Lung microvascular endothelial cell (primary cell): Measurements from ENCODE around the gene AP5Z1. TPM values are rescaled to one million over a fixed set of nuclear protein-coding genes. Genes with fewer than 3 reads are reported as not detected.

Experiments
- DNase-seq, 2 donors: peaks; one replicate each; pipeline versions ENCODE4 v3.0.0 to v3.0.0-alpha.2; 2010; ENCODE audit warnings: low read depth in 2 of 2
- total RNA-seq: library from RNA; depleted of rRNA; stranded (reverse); fragments of >200 nt; gene quantifications from 2 replicates; pipeline ENCODE4 v1.2.1, GENCODE V29; 2014

Gene AP5Z1
- total RNA-seq, 1 donor from 2014 or later: 20.2 TPM

DNA sequence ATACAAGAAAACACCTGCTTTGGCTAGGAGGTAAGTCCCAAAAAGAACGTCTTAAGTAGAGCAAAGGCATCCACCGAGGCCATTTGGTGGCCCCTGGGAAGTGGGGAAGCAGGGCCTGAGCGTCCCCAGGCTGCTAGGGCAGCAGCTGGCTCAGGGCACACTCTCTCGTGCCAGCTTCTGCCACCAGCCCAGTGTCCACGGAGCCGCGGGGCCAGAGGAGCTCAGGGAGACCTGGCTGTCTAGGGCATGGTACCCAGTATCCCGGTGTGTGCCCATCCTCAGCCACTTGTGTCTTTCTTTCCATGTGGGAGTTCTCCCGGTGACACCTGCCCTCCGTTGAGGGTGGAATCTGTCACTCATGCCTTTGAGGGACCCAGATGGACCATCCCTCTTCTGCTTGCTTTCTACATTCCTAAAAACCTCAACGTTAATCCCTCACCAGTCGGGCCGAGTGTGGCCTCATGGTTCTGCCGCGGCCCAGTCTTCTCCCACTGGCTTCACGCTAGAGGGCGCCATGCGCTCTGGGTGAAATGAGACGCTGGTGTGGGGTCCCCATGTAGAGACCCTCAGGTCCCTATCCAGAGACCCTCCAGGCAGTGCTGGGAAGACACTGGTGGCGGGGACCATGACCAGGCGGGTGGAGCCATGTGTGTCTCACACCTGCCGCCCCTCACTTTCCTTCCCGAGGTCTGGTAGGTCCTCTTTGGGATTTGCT is 9.5 kb upstream of the AP5Z1 start:
- DNase-seq: no peak

DNA sequence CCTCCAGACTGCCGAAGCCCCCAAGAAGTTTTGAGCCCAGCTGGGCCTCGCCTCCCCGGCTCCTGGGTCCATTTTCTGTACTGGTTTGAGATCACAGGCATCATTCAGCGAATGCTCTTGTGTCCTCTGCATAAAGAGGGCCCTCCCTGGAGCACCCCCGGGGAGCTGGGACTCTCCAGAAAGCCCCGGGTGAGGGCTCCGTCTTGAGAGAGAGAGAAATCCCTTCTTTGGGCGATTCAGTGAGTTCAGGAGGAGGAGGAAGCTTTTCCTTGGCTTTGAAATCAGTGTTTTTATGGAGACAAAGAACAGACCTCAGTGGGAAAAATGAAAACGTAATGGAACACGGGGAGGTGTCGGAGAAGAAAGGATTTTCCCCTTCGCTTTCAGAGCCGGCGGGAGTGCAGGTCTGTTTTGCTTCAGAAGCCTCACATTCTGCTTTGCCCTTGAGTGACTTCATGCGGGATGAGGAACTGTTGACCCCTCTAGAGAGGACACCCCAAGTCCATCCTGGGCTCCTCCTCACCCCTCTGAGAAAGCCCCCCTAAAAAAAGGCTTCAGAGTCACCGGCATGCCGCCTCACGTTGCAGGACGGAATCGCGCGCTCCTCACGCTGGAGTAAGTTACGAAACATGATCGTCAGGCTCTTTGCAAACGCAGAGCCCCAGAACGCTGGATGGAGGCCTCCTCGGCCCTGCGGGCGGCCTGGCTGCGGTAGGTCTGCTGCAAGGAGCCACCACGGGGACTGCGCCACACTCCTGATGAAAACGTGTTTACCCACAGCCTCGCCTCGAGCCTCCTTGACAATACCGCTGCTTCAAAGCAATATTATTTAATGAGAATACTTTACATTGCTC is 8.5 kb upstream of the AP5Z1 start:
- DNase-seq: no peak

DNA sequence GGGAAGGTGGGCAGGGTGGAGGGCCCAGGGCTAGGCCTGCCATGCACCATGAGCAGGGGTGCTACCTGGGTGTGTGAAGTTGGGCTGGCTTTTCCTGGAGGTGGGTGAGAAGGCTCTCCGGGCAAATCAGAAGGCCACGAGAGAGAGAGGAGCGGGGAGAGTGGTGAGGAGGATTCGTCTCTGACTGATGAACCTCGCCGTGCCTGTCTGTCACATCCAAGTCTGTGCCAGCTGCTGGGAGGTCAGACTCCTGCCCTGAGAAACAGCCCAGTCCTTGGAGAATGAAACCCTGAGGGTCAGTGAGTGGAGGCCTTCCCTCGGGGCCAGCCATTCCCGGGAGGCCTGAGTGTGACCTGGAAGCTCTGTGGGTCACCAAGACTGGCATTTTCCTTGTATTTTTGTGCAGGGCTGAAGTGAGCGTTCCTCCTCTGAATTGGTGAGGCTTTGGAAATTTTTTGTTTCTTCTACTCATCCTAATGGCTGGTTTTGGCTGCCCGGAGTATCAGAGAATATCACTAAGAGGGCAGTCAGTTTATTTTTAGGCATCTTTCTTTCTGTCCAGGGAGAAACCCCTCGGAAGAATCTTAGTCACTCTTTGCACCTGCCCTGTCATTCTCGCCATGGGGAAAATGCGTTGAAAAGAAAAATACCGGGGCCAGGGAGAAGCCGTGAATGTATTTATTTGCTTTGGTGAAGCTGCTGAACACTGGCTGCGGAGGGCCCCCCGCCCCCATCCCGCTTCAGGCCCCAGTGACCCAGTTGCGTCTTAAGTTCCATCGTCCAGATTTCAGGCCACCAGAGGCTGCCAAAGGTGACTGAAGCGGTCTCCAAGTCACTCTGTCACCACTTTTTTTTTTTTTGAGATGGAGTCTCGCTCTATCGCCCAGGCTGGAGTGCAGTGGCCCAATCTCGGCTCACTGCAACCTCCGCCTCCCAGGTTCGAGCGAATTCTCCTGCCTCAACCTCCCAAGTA is 6.5 kb upstream of the AP5Z1 start:
- DNase-seq: no peak

DNA sequence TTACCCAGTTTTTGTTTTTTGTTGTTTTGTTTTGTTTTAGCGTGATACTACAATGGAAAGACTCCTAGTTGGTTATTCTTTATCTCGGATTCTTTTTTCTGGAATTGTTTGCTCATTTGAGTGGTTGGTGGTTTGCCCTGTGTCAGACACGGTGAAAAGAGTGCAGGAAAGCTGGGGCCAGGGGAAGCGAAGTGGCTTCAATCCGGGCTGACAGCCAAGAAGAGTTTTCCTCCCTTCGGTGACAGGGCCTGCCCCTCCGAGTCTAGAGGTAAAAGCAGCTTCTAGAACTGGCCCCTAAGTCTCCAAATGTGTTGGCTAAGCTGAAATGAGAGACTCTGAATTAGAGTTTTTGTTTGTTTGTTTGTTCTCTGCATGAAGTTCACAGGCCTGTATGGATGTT is 5.7 kb upstream of the AP5Z1 start:
- peak; percentile 64 to 67 for DNase-seq

DNA sequence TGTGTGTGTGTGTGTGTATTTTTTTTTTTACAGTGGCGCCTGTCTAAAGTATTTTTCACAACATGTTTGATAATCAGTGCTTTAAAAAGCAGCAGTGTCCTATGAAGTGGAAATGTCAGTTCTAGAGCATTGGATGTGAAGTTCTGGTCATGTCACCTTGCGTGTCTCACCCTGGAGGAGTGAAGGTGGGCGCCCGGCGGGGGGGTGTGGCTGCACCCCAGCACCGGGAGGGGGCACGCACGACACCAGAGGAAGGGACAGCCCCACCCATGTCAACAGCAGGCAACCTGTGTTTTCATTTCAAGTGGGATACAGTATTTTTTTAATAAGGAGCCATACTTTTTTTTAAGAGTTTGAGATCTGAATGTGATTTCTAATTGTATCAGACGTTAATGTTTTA is 4.5 kb upstream of the AP5Z1 start:
- no peak for DNase-seq

DNA sequence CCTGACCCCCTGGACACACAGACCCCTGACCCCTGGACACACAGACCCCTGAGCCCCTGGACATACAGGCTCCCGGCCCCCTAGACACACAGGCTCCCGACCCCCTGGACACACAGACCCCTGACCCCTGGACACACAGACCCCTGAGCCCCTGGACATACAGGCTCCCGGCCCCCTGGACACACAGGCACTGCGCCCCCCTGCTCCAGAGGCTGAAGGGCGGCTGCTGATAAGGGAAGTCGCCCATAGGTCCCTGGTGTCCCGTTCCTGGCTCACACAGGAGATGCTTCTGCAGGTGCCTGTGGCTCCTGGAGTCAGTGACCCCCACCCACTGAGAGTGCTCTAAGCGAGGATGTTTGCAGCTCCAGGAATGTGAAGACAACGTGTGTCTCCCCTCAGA is 3.7 kb upstream of the AP5Z1 start:
- no peak for DNase-seq

DNA sequence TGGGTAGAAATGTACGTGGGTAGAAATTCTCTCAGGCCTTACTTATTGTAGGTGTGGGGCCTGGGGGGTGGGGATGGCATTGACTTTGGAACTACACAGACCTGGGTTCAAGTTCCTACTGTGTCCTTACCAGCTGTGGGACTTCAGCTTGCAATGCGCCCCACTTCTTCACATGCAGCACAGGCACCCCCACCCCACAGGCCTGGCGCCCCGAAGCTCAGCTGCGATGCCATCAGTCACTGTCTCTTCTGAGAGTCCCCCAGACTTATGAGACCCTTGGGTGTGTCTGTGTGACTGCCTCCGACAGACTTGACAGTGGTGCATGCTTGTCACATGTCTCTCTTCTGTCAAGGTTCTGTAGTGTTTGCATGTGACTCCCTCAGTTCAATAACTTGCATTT is 3.1 kb upstream of the AP5Z1 start:
- no peak for DNase-seq

DNA sequence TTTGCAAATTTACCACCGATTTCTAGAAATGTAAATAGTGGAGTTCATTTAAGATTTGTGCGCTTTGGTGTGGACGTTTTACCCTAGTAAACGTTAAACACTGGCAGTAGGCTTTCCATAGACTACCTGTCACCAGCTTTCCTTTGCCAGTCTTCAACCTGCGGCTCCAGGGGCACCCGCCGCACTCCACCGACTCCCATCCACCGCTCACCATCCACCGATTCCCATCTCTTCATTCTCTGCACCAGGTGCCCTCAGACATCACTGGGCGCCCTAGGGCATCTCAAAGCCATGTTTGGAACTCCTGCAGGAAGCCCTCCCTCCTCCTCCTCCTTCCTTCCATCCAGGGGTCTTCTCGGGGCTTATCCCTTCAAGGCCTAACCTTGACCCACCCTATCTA is 1.4 kb upstream of the AP5Z1 start:
- no peak for DNase-seq

DNA sequence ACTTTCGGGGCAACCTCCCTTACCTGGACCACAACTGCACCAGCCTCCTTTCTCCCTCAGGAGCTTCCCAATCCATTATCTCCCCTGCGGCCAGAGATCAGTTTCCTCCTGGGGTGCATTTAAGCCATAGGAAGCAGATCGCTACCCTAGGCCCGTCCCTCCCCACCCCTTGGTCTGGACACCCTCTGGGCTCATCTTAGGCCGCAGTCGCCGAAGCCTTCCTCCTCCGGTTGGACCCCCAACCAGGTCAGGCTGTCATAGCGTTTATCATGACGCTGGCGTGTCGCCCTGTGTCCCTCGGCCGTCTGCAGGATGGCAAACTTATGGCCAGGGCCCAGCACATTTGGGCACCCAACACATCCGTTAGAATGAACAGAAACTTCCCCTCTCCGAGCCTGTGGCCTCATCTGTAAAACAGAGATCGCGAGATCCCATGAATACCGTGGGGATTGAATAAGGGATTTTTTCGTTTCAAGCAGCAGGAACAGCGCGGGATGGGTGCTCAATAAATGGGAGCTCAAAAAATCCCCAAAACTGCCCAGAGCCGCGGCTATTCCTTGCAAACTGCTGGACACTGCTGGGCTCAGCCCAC is 669 bp upstream of the AP5Z1 start:
- peak; percentile 78 to 84 for DNase-seq

DNA sequence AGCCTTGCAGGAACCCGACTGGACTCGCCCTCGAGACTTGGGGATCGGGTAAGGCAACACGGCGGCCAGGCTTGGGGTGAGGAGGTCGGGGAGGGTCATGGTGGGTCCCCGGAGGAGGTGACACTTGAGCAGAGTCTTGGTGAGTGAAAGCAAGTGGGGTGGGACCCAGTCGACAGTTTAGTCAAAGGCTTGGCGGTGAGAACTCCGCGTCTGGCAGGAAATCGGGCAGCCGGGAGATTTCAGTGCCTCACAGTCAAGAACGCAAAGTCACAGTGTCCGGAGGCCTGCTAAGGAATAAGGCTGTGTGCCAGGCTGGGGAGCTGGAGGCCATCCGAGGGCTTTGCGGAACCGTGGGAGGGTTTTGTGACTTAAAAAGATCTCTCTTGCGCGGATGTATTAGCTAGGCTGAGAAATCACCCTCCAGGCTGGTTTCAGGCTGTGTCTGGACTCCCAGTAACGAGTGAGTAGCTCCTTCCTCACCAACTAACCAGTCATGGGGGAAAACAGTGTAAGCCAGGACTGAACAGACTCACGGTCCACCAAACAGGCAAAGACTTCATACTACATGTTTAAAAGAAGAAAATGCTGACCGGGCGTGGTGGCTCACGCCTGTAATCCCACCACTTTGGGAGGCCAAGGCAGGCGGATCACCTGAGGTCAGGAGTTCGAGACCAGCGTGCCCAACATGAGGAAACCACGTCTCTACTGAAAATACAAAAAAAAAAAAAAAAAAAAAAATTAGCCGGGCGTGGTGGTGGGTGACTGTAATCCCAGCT is 613 bp downstream of the AP5Z1 start:
- DNase-seq: peak; percentile 43 to 79

DNA sequence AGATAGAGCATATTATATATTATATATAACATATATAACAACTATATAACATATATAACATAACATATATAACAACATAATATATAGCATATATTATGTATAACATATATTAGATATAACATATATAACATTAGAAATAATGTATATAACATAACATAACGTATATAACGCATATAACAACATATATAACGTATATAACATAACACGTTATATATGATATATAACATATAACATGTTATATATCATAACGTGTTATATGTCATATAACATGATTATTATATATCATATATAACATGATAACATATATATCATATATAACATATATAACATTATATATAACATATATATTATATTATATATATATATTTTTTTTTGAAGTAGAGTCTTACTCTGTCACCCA is 3.7 kb downstream of the AP5Z1 start:
- DNase-seq: no peak

DNA sequence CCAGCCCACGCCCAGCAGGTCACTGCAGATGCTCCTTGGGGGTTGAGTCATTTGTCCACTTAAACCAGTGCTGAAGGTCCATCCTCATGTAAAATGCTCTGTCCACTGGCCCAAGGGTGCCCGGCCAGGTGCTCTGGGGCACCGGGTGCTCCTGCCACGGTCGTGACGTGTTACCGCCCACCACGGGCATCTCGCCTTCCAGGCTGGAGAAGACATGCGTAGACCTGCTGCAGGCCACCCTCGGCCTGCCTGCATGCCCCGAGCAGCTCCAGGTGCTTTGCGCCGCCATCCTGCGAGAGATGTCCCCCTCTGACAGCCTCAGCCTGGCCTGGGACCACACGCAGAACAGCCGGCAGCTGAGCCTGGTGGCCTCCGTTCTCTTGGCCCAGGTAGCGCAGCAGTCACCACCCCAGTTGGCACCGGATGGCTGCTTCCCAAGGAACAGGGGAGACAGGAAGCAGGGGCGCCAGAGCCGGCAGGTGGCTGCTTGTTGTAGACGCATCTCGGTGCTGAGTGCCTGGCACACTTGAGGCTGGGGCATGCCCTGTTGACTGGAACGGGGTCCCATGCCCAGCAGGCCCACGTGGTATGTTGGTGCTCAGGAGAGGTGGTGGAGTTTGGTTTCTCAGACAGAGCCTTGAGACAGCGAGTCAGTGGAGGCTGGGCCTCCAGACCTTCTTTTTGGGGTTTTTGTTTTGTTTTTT is 6.1 kb downstream of the AP5Z1 start:
- DNase-seq: no peak

DNA sequence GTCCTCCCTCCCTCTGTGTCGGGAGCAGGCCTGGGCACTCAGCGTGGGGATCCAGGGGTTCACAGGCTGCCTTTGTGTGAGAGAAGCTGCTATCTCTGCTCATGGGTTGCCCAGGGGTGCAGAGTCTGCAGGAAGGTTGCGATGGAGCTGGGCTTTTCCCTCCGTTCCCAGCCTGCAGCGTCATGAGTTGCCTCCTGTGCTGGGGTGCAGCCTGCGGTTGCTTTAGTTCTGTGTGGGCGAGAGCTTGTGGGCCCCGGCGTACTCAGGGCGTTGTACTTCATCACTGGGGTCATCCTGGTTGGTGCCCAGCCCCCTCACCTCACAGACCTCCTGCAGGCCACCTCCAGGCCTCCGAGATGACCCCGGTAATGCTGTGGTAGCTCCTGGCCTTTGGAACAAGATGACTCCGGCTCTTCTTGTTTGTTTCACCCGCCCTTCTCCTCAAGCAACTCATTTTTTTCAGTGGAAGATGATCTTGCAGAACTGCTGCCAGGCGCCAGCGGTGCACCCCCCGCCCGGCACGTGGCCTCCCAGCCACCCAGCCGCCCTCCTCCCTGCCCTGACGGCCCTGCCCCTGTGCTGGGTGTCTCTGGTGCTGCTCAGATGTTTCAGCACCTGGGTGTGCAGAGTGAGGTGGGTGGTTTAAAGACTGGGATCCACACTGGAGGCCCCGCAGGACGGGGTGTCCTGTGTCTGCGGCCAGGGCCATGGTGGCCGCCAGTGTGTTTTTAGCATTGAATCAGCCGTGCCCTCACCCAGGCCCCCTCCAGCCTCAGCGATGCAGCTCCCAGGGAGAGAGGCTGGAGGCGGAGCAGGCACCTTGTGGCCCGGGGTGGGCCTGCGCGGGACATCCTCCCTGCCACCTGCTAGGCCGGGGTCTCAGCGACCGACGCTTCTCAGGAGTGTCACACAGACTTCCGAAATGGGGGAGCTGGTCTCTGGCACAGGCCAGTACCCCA is 7.2 kb downstream of the AP5Z1 start:
- no peak for DNase-seq

DNA sequence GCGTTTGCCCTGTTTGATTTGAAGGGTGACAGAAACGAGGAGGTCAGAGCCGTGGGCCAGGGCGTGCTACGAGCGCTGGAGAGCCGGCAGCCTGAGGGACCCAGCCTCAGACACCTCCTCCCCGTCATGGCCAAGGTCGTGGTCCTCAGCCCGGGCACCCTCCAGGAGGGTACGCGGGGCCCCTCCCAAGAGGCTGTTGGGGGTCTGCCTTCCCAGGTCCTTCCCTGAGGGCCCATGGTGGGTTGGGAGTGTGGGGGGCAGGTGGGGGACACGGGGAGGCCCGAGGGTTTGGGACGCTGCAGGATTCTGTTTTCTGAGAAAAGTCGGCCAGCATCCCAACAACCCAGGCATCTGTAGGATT is 7.8 kb downstream of the AP5Z1 start:
- no peak for DNase-seq

DNA sequence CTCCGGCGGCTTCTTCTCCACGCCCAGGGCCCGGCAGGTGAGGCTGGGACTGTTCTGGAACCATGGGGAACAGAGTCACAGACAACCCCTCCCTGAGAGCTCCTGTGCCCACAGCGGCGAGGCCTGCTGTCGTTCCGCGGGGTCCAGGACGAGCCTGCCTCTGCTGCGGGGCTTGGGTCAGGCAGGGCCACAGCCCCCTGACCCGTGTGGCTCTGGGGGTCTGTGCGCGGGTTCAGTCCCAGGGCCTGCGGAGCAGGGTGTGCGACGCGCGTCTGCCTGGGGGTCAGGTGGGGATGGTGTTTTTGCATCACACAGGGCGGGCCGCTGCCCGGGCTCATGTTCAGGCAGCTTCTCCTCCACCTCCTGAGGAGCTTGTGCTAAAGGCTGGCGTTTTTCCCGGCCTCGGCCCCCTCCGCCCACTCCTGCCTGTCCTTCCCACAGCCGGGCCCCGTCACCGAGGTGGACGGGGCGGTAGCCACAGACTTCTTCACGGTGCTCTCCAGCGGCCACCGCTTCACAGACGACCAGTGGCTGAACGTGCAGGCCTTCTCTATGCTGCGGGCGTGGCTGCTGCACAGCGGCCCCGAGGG is 8.4 kb downstream of the AP5Z1 start:
- no peak for DNase-seq

DNA sequence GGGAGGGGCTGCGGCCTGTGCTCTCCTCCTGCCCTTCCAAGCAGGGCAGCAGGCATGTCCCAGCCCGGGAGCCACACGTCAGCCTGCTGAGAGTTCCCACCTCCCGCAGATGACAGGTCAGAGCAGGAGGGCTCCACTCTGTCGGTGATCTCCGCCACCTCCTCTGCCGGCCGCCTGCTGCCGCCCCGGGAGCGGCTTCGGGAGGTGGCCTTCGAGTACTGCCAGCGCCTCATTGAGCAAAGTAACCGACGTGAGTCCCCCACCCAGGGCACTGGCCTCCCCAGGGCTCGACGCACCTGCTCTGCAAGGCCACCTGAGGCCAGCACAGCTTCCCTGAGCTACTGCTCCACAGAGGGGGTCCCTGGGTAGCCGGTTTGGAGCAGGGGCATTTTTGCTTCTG is 9.4 kb downstream of the AP5Z1 start:
- DNase-seq: no peak

DNA sequence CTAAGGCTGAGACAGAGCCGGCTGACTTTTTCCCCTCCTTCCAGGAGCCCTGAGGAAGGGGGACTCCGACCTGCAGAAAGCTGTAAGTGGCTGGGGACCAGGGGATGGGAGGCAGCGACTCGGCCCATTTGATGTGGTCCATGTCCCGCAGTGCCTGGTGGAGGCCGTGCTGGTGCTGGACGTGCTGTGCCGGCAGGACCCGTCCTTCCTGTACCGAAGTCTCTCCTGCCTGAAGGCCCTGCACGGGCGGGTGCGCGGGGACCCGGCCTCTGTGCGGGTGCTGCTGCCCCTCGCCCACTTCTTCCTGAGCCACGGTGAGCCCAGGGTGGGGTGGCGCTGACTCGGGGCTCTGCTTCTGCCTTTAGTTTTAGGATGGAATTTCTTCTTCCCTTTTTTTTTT is 9.9 kb downstream of the AP5Z1 start:
- no peak for DNase-seq

DNA sequence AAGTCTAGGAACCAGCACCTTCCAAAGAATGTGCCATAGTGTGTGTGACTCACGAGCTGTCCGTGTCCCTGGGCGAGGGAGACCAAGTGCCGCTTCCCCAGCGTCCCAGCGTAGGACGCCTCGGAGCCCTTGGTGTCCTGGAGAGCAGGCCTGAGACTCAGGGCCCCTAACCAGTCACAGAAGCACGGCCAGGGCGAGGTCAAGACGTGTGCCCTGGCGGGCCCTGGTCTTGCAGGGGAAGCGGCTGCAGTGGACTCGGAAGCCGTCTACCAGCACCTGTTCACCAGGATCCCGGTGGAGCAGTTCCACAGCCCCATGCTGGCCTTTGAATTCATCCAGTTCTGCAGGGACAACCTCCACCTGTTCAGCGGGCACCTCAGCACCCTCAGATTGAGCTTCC is 10.6 kb downstream of the AP5Z1 start:
- DNase-seq: no peak

DNA sequence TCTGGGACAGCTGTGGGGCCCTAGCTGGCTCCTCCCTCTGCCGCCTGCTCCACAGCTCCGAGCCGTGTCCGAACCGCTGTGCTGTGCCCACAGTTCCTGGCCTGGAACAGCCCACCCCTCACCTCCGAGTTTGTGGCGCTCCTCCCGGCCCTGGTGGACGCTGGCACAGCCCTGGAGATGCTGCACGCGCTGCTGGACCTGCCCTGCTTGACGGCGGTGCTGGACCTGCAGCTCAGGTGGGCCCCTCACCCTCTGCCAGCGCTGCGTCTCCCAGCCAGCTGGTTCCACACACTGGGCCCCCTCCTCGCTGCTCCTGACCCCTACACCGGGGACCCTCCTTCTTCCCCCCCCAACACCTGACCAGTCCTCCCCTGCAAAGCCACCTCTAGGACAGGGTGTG is 12.1 kb downstream of the AP5Z1 start:
- no peak for DNase-seq
